ENCODE data around the gene PADI3. TPM values are rescaled to one million over a fixed set of nuclear protein-coding genes. Genes with fewer than 3 reads are reported as not detected.

PADI3 gene
- total RNA-seq, 1 donor from 2014 or later, result not detected

DNA sequence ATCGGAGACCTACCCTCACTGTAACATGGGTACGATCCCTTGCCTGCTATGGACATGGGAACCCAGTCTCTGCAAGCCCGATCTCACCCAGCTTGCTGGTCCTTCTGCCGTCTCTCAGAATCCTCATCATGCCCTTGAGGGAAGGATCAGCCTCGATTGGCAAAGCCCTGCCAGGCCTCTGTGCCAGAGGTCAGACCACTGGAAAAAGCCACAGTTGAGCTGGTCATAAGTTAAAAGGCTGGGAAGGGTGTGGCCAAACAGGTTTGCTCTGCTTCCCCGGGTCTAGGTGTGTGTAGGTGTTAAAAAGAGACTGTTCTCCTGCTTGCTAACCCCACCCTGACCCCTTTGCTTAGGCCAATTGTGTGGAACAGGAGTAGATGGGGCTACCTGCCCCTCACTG is 19.5 kb upstream of the PADI3 start:
- Mint-ChIP-seq H3K27ac (ENCODE audit: unreplicated experiment) (no peak overlapping the region), H3K4me3 (ENCODE audit: unreplicated experiment) (no peak overlapping the region), H3K36me3 (ENCODE audit: low read depth) (no peaks in the 10 kb centered on the region), H3K27me3 (ENCODE audit: low read depth) (no peaks in the 10 kb centered on the region), H3K4me1 (ENCODE audit: low read depth) (peaks cover 35% of the 10 kb centered on the region), H3K9me3 (ENCODE audit: low read depth) (no peaks in the 10 kb centered on the region)
- no peak for DNase-seq (ENCODE audit: low spot score)
- no peak for TF ChIP-seq CTCF (IDR thresholded peaks at IDR 0.05)

DNA sequence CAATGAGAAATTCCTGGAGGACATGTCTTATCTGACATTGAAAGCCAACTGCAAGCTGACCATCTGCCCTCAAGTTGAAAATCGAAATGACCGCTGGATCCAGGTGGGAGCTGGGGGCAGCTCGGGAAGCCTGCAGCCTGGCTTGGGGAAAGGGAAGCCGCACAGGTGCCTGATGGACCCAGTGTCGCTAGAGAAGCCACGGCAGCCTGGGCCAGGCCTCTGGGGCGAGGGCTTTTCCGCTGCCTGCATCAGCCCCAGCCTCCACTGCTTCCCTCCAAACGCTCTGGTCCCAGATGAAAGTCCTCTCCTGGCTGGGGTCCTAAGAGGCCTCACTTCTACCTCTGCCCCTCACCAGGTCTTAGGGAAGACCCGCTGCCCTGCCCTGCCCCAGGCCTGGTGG is 18.8 kb upstream of the PADI3 start:
- no peak for DNase-seq (ENCODE audit: low spot score)
- Mint-ChIP-seq H3K4me1 (ENCODE audit: low read depth) (peaks cover 40% of the 10 kb centered on the region), H3K36me3 (ENCODE audit: low read depth) (no peaks in the 10 kb centered on the region), H3K4me3 (ENCODE audit: unreplicated experiment) (no peak overlapping the region), H3K27ac (ENCODE audit: unreplicated experiment) (no peak overlapping the region), H3K9me3 (ENCODE audit: low read depth) (no peaks in the 10 kb centered on the region), H3K27me3 (ENCODE audit: low read depth) (no peaks in the 10 kb centered on the region)
- no peak for TF ChIP-seq CTCF (IDR thresholded peaks at IDR 0.05)

DNA sequence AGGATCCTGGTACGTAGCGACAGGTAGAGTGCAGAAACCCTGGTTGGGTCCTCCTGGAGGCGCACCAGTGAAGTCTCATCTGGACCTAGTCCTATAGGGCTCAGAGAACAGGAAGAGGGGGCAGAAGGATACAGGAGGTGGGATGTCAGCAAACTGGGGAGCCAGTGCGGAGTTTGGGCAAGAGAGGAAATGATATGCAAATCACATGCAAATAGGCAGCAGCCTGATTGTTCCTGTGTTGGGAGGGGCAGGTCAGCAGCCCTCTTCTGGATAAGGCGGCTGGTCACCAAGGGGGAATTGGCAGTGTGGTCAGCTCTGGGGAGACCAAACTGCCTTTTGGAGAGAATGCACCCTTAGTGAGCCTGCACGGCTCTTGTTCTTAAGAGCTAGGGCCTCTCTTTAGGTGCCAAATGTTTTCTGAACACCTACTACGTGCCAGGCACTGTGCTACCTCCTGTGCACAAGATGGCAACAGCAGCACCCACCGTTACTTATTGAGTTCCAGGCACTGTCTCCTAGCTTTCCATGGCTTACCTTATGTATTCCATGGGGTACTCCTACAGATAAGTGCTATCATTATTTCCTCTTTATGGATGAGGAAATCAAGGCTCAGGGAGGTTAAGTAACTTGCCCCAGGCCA is 18.1 kb upstream of the PADI3 start:
- Mint-ChIP-seq H3K4me1 (ENCODE audit: low read depth) (peaks cover 46% of the 10 kb centered on the region), H3K27ac (ENCODE audit: unreplicated experiment) (no peak overlapping the region), H3K36me3 (ENCODE audit: low read depth) (no peaks in the 10 kb centered on the region), H3K4me3 (ENCODE audit: unreplicated experiment) (no peak overlapping the region), H3K27me3 (ENCODE audit: low read depth) (no peaks in the 10 kb centered on the region), H3K9me3 (ENCODE audit: low read depth) (no peaks in the 10 kb centered on the region)
- no peak for TF ChIP-seq CTCF (IDR thresholded peaks at IDR 0.05)
- DNase-seq (ENCODE audit: low spot score), result no peak

DNA sequence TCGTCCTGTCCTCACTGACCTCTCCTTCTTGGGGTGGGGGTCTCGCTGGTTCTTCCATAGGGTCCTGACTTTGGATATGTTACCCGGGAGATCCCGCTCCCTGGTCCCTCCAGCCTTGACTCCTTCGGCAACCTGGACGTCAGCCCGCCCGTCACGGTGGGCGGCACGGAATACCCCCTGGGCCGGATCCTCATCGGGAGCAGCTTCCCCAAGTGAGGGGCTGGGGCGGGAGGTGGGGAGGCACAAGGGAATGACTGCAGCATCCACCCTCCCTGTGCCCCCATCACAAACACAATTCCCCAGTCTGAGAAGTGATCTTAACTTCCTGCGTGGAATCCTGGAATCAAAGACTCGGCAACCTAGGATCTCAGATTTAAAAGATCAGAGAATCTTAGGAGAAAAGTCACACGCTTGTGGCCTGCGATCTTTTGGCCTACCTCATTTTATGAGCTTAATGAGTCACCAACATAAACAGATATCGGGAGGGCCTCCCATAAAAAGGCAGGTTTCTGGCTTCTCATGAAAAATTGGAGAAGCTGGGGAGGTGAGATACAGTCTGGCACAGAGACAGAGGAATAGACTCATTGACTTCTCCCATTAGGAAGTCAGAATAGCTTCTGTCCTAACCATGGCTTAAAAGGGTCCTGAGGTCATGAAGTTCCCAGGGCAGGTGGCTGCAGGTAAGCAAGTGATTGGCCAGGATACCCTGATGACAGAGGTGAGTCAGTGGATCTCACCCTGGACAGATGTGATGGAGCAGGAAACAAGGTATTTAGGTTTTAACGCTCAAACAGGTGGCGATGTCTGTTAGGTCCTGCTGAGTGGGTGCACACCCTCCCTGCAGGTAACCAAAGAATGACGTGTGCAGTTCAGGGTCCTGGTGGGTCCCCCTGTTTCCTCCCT is 15.9 kb upstream of the PADI3 start:
- Mint-ChIP-seq H3K36me3 (ENCODE audit: low read depth) (no peaks in the 10 kb centered on the region), H3K27ac (ENCODE audit: unreplicated experiment) (peak overlapping the region; percentile 96), H3K4me1 (ENCODE audit: low read depth) (peaks cover 43% of the 10 kb centered on the region), H3K9me3 (ENCODE audit: low read depth) (no peaks in the 10 kb centered on the region), H3K27me3 (ENCODE audit: low read depth) (no peaks in the 10 kb centered on the region), H3K4me3 (ENCODE audit: unreplicated experiment) (peak overlapping the region; percentile 40)
- TF ChIP-seq CTCF (IDR thresholded peaks at IDR 0.05), result no peak
- no peak for DNase-seq (ENCODE audit: low spot score)

DNA sequence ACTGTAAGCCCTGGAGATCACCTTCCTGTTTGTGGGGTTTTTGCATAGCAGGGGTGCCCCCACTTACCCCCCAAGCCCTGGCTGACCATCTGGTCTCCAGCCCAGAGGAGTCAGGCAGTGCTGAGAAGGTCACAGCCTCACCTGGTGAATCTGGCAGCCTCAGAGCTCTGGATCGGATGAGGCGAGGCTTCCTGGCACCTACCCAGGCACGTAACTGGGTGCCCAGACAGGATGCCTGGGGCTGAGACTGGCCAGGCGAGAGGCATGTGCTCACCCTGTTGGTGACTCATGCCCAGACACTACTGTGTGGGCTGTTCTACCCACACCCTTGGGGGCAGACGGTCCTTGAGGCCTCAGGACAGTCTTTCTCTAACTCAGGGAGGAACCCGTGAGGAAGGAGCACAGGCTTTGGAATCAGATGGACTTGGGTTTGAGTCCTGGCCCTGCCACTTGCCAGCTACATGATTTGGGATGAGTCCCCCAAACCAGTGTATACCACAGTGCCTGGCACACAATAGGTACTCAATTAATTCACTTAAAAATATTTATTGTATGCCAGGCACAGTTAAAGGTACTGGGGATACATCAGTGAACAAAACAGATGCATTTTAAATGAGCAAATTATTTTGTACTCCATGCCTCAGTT is 15.1 kb upstream of the PADI3 start:
- Mint-ChIP-seq H3K4me1 (ENCODE audit: low read depth) (peaks cover 43% of the 10 kb centered on the region), H3K27me3 (ENCODE audit: low read depth) (no peaks in the 10 kb centered on the region), H3K27ac (ENCODE audit: unreplicated experiment) (peak overlapping the region; percentile 96), H3K36me3 (ENCODE audit: low read depth) (no peaks in the 10 kb centered on the region), H3K9me3 (ENCODE audit: low read depth) (no peaks in the 10 kb centered on the region), H3K4me3 (ENCODE audit: unreplicated experiment) (peak overlapping the region; percentile 40)
- no peak for DNase-seq (ENCODE audit: low spot score)
- no peak for TF ChIP-seq CTCF (IDR thresholded peaks at IDR 0.05)

Data from chondrocyte (in vitro differentiated cells).